ENCODE data around the gene ZNF778. TPM values are rescaled to one million over a fixed set of nuclear protein-coding genes. Genes with fewer than 3 reads are reported as not detected.
"Not testable (repeated sequence)": the region's sequence is repeated elsewhere in the genome, so short reads cannot be mapped to it uniquely, and the experiment has no call there.

Gene ZNF778
- total RNA-seq, 1 experiment from 2014 or later = 6.7 TPM

DNA sequence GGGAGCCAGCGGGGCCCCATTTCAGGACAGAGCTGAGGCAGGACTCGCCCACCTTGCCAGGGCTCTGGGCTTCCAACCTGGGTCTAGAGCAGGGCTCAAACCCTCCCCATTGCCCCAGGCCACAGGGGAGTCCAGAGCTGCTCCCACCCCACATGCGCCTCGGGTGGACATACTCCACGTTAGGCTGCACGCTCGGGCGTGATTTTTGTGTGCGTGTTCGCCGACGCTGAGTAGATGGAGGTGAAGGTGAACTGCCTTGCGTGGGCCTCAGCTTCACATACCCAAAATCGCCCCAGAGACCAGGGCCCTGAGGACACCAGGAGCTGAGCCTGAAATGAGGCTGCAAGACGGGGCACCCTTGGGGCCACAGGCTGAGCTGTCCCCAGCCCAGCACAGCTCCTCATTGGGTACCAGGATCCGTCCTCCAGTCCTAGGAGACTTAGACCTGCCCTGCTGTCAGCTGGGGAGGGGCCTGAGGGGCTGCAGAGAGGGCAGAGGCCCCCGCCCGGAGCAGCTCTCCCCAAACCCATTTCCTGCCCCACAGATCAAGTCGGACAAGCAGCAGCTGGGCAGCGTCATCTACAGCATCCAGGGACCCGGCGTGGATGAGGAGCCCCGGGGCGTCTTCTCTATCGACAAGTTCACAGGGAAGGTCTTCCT lies 37.7 kb upstream of the ZNF778 start:
- no peak for DNase-seq (ENCODE audit: extremely low read depth, low read depth)

DNA sequence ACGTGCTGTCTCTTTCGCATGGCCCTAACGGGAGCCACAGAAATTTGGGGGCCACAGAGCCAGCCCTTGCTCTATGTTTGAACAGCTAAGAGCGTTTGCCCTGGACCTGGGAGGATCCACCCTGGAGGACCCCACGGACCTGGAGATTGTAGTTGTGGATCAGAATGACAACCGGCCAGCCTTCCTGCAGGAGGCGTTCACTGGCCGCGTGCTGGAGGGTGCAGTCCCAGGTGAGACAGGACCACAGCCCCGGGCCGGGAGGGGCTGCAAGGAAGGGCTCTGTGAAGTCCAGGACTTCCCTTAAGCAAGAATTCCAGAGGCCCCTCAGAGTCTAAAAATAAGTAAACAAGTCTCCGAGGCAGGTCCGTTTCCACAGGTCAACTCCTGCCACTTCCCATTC lies 34.0 kb upstream of the ZNF778 start:
- no peak for DNase-seq (ENCODE audit: extremely low read depth, low read depth)

DNA sequence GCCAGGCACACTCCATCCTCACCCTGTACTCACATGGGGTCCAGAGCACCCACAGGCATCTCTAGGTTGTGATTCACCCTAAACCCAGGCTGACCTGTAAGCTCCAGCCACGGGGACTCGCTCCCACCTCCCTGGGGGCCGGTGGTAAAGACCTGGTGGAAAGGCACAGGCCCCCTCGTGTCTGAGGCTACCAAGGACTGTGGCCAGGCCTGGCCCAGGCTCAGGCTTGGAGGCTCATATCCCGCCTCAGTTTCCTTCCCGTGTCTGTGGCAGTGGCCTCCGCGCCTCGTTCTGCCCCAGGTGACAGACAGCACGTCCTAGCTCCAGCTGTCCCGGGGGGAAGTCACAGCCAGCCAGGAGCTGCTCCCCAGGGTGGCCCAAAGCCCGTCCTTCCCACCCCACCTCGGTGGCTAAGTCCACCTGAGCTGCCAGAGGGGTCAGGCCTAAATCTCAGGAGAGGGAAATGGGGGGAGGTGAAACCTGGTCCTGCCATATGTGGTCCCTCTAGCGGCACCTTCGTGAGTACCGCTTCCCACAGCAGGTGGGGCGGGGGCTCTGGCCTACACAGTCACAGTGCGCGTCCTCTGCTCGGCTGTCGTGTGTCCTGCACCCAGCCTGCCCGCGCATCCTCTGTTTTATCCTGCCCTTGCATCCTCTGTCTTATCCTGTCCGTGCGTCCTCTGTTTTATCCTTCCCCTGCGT lies 33.4 kb upstream of the ZNF778 start:
- no peak for DNase-seq (ENCODE audit: extremely low read depth, low read depth)

DNA sequence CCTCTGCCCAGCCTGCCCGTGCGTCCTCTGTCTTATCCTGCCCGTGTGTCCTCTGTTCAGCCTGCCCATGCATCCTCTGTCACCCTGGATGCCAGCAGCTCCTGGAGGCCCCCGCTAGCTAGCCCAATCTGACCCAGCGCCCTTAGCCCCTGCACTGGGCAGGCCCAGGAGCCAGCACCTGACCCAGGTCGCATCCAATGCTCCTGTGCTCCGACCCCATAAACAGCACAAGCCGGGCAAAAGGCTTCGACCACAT lies 32.9 kb upstream of the ZNF778 start:
- no peak for DNase-seq (ENCODE audit: extremely low read depth, low read depth)

DNA sequence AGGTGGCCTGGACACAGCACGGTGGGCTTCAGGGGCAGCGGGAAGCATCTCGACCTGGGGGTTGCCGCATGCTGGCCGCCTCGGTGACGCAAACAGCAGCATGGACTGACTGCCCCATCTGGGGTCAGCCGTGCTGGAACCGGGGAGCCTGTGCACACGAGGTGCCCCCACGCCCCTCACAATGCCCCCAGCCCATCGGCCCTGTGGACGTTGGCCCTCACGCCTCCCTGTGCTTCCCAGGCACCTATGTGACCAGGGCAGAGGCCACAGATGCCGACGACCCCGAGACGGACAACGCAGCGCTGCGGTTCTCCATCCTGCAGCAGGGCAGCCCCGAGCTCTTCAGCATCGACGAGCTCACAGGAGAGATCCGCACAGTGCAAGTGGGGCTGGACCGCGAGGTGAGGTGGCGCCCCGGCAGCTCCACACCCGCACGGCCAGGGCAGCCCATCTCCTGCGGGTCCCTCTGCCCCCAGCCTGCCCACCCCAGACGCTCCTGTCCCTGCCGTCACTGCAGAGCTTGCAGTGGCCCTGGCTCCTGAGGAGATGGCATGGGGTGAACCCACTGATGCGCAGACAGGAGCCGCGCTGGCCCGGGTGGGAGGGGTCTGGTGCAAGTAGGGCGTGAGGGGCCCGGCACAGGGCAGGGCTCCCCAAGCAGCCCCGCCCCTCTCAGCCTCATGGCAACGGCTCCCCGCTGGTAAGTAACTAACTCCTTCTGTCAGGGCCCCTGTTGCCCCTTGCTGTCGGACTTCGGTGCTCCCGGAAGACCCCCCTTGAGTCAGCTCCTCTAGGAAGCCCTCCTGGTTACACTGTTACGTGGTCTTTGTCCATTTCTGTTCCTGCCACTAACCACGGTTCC lies 32.3 kb upstream of the ZNF778 start:
- no peak for DNase-seq (ENCODE audit: extremely low read depth, low read depth)

DNA sequence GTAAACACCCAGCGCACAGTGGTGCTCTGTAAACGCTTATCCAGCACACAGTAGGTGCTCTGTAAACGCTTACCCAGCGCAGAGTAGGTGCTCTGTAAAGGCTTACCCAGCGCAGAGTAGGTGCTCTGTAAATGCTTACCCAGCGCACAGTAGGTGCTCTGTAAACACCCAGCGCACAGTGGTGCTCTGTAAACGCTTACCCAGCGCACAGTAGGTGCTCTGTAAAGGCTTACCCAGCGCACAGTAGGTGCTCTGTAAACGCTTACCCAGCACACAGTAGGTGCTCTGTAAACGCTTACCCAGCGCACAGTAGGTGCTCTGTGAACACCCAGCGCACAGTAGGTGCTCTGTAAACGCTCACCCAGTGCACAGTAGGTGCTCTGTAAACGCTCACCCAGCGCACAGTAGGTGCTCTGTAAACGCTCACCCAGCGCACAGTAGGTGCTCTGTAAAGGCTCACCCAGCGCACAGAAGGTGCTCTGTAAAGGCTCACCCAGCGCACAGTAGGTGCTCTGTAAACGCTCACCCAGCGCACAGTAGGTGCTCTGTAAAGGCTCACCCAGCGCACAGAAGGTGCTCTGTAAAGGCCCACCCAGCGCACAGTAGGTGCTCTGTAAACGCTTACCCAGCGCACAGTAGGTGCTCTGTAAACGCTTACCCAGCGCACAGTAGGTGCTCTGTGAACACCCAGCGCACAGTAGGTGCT lies 31.5 kb upstream of the ZNF778 start:
- not testable (repeated sequence) for DNase-seq (ENCODE audit: extremely low read depth, low read depth)

DNA sequence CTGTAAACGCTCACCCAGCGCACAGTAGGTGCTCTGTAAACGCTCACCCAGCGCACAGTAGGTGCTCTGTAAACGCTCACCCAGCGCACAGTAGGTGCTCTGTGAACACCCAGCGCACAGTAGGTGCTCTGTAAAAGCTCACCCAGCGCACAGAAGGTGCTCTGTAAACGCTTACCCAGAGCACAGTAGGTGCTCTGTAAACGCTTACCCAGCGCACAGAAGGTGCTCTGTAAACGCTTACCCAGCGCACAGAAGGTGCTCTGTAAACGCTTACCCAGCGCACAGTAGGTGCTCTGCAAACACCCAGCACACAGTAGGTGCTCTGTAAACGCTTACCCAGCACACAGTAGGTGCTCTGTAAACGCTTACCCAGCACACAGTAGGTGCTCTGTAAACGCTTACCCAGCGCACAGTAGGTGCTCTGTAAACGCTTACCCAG lies 30.9 kb upstream of the ZNF778 start:
- not testable (repeated sequence) for DNase-seq (ENCODE audit: extremely low read depth, low read depth)

DNA sequence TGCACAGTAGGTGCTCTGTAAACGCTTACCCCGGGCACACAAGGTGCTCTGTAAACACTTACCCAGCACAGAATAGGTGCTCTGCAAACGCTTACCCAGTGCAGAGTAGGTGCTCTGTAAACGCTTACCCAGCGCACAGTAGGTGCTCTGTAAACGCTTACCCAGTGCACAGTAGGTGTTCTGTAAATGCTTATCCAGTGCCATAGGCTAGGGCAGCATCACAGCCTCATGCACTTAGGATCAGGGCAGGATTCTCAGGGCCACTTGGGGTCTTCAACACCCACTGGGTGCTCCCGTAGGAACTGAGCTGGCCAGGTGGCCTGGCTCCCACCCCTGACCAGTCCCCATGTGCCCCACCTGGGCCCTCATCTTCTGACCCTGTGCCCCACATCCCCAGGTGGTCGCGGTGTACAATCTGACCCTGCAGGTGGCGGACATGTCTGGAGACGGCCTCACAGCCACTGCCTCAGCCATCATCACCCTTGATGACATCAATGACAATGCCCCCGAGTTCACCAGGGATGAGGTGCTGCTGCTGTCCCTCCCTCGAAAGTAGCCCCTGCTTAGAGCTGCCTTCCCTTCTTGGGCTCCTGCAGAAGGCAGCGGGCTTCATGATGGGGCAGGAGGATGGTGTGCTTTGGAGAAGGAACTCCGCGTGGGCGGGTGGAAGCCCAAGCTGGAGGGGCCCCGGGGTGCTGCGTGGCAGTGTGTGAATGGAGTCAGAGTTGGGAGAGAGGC lies 30.3 kb upstream of the ZNF778 start:
- DNase-seq (ENCODE audit: extremely low read depth, low read depth) = no peak

DNA sequence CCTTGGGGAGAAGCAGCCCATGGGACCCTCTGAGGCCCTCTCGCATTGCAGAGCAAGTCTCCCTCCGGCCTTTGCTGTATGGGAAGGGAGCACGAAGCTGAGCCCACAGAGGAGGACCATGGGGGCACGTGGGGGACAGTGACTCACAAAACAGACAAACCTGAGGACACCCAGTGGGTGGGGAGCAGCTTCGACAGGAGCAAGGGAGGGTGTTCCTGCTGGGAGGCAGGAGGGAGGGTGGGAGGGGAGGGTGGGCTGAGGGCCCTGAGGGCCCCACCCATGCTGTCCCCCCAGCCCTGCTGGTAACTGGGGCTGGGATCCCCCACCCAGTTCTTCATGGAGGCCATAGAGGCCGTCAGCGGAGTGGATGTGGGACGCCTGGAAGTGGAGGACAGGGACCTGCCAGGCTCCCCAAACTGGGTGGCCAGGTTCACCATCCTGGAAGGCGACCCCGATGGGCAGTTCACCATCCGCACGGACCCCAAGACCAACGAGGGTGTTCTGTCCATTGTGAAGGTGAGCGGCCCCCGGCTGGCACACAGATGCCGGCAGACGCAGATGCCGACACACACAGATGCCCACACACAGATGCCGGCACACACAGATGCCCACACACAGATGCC lies 29.6 kb upstream of the ZNF778 start:
- no peak for DNase-seq (ENCODE audit: extremely low read depth, low read depth)

DNA sequence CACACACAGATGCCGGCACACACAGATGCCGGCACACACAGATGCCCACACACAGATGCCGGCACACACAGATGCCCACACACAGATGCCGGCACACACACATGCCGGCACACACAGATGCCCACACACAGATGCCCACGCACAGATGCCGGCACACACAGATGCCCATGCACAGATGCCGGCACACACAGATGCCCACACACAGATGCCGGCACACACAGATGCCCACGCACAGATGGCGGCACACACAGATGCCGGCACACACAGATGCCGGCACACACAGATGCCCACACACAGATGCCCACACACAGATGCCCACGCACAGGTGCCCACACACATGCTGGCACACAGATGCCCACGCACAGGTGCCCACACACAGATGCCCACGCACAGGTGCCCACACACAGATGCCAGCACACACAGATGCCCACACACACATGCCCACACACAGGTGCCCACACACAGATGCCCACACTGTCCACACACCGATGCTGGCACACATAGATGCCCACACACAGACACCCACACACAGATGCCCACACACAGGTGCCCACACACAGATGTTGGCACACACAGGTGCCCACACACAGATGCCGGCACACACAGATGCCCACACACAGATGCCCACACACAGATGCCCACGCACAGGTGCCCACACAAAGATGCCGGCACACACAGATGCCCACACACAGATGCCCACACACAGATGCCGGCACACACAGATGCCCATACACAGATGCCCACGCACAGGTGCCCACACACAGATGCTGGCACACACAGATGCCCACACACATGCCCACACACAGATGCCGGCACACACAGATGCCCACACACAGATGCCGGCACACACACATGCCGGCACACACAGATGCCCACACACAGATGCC lies 28.8 kb upstream of the ZNF778 start:
- not testable (repeated sequence) for DNase-seq (ENCODE audit: extremely low read depth, low read depth)

DNA sequence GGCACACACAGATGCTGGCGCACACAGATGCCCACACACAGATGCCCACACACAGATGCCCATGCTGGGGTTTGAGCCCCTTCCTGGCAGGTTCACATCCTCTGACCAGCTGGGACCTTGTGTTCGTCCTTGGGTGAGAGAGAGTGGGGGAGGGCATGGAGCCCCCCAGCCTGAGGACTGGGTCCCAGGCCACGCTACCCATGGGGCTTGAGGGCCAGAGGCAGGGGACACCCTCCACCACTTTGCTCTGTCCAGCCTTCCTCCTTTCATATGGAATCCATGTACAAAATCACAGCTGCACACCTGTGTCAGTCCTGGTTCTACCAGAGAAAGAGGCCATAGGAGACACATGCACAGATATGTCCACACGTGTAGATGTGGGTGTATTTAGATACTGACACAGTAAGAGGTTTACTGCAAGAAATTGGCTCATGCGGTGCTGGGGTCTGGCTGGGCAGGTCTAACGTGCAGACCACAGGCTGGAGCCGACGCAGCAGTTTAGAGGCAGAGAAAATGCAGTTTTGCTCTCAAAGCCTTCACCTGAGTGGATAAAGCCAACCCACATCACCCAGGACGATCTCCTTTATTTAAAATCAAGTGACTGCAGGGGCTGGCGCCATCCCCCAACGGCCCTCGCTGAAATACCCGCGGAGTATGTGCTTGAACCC lies 28.0 kb upstream of the ZNF778 start:
- no peak for DNase-seq (ENCODE audit: extremely low read depth, low read depth)

DNA sequence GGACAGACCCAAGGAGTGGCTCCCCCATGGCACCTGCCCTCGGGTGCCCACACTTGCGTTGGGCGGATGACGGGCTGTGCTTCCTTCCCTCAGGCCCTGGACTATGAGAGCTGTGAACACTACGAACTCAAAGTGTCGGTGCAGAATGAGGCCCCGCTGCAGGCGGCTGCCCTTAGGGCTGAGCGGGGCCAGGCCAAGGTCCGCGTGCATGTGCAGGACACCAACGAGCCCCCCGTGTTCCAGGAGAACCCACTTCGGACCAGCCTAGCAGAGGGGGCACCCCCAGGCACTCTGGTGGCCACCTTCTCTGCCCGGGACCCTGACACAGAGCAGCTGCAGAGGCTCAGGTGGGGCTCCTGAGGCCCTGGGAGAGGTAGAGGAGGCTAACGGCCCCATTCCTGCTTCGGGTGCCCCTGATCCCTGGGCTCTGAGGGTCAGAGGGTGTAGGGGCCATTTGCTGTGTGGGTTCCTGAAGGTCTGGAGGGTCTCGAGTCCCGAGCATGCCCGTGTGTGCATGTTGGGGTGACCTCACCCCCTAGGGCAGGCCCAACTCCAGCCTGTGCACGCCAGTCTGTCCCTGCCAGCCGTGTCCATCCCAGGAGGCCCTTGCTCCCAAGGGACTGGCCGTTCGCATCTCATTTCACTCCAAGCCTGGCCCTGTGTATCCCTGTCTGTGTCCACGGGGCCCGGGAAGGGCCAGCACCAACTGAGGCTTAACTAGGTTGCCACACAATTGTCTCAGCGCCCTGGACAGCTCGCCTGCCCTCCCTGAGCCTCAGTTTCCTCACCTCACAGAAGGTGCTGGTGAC lies 27.1 kb upstream of the ZNF778 start:
- no peak for DNase-seq (ENCODE audit: extremely low read depth, low read depth)

DNA sequence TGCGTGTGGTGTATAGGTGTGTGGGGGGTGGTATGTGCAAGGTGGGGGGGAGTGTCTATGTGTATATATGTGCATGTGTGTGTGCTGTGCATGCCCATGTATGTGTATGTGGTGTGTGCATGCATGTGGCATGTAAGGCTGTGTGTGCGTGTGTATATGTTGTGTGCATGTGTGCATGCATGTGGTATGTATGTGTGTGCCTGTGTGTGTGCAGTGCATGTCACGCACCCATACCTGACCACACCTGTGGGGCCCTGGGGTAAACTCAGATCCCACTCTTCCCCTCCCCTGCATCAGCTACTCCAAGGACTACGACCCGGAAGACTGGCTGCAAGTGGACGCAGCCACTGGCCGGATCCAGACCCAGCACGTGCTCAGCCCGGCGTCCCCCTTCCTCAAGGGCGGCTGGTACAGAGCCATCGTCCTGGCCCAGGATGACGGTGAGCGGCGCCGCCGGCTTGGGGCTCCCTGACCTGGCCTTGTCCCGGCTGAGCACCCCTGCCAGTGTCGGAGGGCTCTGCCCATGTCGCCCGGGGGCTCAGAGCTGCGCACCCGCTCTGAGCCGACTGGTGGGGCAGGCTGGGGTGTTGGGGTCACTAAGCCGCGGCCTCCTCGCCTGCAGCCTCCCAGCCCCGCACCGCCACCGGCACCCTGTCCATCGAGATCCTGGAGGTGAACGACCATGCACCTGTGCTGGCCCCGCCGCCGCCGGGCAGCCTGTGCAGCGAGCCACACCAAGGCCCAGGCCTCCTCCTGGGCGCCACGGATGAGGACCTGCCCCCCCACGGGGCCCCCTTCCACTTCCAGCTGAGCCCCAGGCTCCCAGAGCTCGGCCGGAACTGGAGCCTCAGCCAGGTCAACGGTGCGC lies 26.2 kb upstream of the ZNF778 start:
- no peak for DNase-seq (ENCODE audit: extremely low read depth, low read depth)

DNA sequence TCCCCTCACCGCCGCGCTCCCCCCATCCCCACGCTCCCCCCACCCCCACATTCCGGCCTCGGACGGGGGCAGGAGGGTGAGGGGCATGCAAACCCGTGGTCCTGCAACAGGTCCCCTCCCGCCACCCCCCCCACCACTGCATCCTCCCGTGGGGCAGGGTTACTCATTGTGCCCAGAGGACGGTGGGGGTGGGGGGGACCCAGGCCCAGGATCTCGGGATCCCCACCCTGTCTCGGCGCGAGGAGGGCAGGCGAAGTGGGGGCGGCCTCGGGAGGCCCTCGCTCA lies 25.7 kb upstream of the ZNF778 start:
- DNase-seq (ENCODE audit: extremely low read depth, low read depth) = no peak

DNA sequence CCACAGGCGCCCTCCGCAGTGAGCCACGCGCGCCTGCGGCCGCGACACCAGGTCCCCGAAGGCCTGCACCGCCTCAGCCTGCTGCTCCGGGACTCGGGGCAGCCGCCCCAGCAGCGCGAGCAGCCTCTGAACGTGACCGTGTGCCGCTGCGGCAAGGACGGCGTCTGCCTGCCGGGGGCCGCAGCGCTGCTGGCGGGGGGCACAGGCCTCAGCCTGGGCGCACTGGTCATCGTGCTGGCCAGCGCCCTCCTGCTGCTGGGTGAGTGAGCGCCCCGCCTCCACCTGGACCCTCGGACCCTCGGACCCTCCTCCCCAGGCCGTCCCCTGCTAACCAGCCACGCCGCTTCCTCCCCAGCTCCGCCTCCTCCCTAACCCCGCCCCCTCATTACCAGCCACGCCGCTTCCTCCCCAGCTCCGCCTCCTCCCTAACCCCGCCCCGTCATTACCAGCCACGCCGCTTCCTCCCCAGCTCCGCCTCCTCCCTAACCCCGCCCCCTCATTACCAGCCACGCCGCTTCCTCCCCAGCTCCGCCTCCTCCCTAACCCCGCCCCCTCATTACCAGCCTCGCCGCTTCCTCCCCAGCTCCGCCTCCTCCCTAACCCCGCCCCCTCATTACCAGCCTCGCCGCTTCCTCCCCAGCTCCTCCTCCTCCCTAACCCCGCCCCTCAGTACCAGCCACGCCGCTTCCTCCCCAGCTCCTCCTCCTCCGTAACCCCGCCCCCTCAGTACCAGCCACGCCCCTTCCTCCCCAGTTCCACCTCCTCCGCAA lies 25.1 kb upstream of the ZNF778 start:
- peak; percentile 72 for DNase-seq (ENCODE audit: extremely low read depth, low read depth)

DNA sequence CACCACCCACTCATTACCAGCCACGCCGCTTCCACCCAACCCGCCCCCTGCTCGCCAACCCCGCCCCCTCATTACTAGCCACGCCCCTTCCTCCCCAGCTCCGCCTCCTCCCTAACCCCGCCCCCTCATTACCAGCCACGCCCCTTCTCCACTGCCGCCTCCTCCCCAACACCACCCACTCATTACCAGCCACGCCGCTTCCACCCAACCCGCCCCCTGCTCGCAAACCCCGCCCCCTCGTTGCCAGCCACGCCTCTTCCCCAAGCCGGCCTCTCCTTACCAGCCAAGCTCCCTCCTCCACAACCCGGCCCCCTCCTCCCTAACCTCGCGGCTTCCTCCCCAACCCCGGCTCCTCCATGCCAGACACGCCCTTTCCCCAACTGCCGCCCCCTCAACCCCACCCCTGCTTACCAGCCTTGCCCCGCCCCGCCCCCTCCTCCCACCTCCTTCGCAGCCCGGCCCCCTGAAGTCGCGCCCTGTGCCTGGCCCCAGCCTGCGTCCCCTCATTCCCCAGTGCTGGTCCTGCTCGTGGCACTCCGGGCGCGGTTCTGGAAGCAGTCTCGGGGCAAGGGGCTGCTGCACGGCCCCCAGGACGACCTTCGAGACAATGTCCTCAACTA lies 24.4 kb upstream of the ZNF778 start:
- DNase-seq (ENCODE audit: extremely low read depth, low read depth) = no peak
